COR-L47 (cell line): ENCODE measurements around the gene EIF3CL.
"Not testable (repeated sequence)": the region's sequence is repeated elsewhere in the genome, so short reads cannot be mapped to it uniquely, and the experiment has no call there.

ENCODE experiments used
- DNase-seq: peaks from one replicate; lab custom pipeline; 2025; lab: John Stamatoyannopoulos, UW

Gene EIF3CL

GRCh38 chr16:28403220-28404072, at the start of gene EIF3CL:
Gene EIF3CL (minus strand): TSS chr16:28403841. CDS start chr16:28403618, 223 bp downstream.
- DNase-seq = not testable (repeated sequence)

- not testable (repeated sequence) for DNase-seq
Measured at GRCh38 chr16:28447081-28447480, 43.4 kb upstream of the EIF3CL start.

GRCh38 chr16:28446388-28446787, 42.7 kb upstream of the EIF3CL start:
- DNase-seq = not testable (repeated sequence)

- not testable (repeated sequence) for DNase-seq
Measured at GRCh38 chr16:28443943-28444342, 40.3 kb upstream of the EIF3CL start.

- DNase-seq = not testable (repeated sequence)
Measured at GRCh38 chr16:28438899-28439298, 35.3 kb upstream of the EIF3CL start.

GRCh38 chr16:28435340-28435739, 31.7 kb upstream of the EIF3CL start:
- DNase-seq = not testable (repeated sequence)

- not testable (repeated sequence) for DNase-seq
Measured at GRCh38 chr16:28426060-28426680, 22.5 kb upstream of the EIF3CL start.

GRCh38 chr16:28421071-28421750, 17.6 kb upstream of the EIF3CL start:
- DNase-seq = not testable (repeated sequence)

- not testable (repeated sequence) for DNase-seq
Measured at GRCh38 chr16:28417033-28417432, 13.4 kb upstream of the EIF3CL start.

GRCh38 chr16:28414530-28414929, 10.9 kb upstream of the EIF3CL start:
- not testable (repeated sequence) for DNase-seq

- DNase-seq = not testable (repeated sequence)
Measured at GRCh38 chr16:28413585-28413984, 9.9 kb upstream of the EIF3CL start.

- not testable (repeated sequence) for DNase-seq
Measured at GRCh38 chr16:28392054-28392453, 11.6 kb downstream of the EIF3CL start.

- not testable (repeated sequence) for DNase-seq
Measured at GRCh38 chr16:28382177-28382867, 21.3 kb downstream of the EIF3CL start.

- not testable (repeated sequence) for DNase-seq
Measured at GRCh38 chr16:28377822-28378221, 25.8 kb downstream of the EIF3CL start.

- DNase-seq = not testable (repeated sequence)
Measured at GRCh38 chr16:28377108-28377625, 26.5 kb downstream of the EIF3CL start.

GRCh38 chr16:28375115-28375514, 28.5 kb downstream of the EIF3CL start:
- not testable (repeated sequence) for DNase-seq

GRCh38 chr16:28374281-28374680, 29.4 kb downstream of the EIF3CL start:
- DNase-seq = not testable (repeated sequence)

GRCh38 chr16:28367926-28368325, 35.7 kb downstream of the EIF3CL start:
- DNase-seq = not testable (repeated sequence)

- not testable (repeated sequence) for DNase-seq
Measured at GRCh38 chr16:28364268-28365173, 39.1 kb downstream of the EIF3CL start.

GRCh38 chr16:28363408-28363807, 40.2 kb downstream of the EIF3CL start, which contains the start of gene NPIPB6:
Gene NPIPB6 (minus strand): TSS chr16:28363508. CDS start chr16:28362822, 686 bp downstream.
- not testable (repeated sequence) for DNase-seq
